Femur (tissue), 1 donor: ENCODE measurements around the gene ZNF814.
A peak's percentile ranks its signal among the peaks of the same experiment; 100 is the strongest.
"Not testable (repeated sequence)": the region's sequence is repeated elsewhere in the genome, so short reads cannot be mapped to it uniquely, and the experiment has no call there.

Experiments
- DNase-seq: peaks from one replicate; pipeline ENCODE4 v3.0.0-alpha.2; 2017

ZNF814 gene

GRCh38 chr19:57815247-57816075 is 73.4 kb downstream of the ZNF814 start:
- DNase-seq: no peak

- peak; percentile 90 for DNase-seq
These were observed 74.2 kb downstream of the ZNF814 start, which contains the start of gene ZNF552 for GRCh38 chr19:57814505-57815246. Gene ZNF552, minus strand, starts transcription at chr19:57814913. Its CDS starts 170 bp downstream, at chr19:57814743.

DNA sequence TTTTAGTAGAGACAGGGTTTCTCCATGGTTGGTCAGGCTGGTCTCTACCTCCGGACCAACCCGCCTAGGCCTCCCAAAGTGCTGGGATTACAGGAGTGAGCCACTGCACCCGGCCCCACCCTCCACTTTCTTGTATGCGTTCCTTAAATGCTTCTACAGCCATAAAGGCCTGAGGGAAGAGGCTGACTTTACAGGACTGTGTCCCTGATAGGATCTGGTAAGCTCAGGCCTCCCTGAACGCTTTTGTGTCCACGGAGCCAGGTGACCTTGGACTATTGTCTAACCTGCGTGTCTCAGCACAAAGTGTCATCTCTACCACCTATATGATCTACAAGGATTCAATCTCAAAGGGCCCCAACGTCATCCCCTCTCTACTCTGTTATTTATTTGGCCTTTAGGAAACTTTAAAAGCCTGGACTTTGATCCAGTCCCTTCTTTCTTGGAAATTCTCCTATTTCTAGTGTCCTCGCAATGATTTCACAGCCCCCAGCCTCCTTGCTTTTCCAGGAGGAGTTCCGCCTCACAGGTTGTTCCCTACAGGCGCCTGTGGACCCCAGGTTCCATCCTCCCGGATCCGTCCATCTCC is 74.8 kb downstream of the ZNF814 start:
- no peak for DNase-seq

DNA sequence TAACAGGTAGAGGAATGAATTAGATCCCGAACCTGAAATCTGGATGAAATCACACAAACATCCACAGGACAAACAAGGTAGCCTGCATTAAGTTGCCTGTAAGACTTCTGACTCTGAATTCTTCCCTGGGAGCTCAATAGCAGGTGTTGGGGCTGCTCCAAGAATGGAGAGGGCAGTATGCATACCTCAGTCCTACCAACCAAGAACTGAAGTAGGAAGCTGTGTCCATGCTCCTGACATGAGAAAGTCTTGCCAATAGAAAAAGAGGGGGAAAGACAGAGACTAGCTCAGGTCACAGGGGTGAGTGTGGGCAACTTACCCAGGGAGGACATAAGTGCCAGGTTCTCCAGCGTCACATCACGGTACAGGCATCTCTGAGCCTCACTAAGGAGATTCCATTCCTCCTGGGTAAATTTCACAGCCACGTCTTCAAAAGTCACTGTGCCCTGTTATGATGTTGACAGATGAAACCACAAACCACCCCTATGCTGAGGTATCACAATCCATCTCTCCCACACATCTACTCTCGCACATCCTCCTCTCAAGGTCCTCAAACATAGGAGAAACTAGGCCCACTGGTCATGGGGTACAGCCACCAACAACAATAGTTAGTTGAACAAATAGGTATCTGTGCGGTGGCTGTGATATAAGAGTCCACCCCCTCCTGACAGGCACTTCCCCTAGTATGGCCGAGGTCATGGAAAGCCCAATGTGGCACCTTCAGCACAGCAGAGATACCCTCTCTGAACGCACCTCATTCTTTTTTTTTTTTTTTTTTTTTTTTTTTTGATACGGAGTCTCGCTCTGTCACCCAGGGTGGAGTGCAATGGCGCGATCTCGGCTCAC is 75.6 kb downstream of the ZNF814 start:
- DNase-seq: not testable (repeated sequence)

- DNase-seq: no peak
These were observed 76.6 kb downstream of the ZNF814 start for GRCh38 chr19:57812226-57812625.

DNA sequence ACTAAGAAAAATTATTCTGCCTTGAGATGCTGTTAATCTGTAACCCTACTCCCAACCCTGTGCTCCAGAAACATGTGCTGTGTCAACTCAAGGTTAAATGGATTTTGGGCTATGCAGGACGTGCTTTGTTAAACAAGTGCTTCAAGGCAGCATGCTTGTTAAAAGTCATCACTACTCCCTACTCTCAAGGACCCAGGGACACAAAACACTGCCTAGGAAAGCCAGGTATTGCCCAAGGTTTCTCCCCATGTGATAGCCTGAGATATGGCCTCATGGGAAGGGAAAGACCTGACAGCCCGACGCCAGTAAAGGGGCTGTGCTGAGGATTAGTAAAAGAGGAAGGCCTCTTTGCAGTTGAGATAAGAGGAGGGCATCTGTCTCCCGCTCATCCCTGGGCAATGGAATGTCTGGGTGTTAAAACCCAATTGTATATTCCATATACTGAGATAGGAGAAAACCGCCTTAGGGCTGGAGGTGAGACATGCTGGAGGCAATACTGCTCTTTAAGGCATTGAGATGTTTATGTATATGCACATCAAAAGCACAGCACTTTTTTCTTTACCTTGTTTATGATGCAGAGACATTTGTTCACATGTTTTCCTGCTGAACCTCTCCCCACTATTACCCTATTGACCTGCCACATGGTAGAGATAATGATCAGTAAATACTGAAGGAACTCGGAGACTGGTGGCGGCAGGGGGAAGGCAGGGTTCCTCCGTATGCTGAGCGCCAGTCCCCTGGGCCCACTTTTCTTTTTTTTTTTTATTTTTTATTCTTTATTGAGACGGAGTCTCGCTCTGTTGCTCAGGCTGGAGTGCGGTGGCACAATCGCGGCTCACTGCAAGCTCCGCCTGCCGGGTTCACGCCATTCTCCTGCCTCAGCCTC is 78.2 kb downstream of the ZNF814 start:
- DNase-seq: not testable (repeated sequence)

- DNase-seq: no peak
These were observed 81.3 kb downstream of the ZNF814 start for GRCh38 chr19:57807541-57807940.

GRCh38 chr19:57803594-57804325 is 85.1 kb downstream of the ZNF814 start:
- DNase-seq: peak; percentile 55

GRCh38 chr19:57803265-57803593 is 85.6 kb downstream of the ZNF814 start:
- no peak for DNase-seq

DNA sequence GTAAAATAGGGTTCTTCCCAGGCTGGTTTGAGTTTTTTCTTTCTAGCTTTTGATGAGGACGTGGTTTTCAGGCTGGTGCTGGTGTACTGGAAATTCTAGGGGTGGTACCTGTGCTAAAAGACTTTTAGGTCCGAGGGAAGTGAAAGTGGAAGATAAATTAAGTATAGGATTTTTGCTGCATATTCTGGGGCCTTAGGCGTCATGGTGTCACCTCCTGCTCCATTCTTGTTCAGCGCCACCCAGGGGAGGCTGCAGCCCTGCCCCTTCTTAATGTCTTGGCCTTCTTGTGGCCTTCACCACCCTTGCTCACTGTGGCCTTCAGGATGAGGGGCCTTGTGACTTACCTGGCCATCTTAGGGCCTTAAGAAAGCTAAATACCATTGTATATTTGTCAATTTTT is 86.6 kb downstream of the ZNF814 start:
- DNase-seq: no peak

DNA sequence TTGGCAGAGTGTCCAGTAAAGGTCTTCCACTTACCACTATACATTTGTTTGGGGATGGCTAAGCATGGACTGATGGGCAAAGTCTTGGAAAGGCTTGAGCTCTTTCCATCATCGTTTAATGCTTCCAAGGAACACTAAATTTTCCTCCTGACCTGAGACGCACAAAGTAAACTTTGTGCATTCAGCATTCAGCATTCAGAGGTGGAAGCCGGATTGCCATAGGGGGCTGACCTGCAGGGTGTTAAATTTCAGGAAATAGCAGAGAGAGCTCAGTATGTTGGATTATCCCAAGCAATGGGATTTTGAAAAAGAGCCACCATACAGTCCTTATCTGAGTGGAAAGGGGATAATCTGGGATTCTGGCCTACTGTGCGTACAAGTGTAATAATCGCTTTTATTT is 88.1 kb downstream of the ZNF814 start:
- DNase-seq: no peak
